ENCODE measurements around the gene WDR45.

The WDR45 gene

DNA sequence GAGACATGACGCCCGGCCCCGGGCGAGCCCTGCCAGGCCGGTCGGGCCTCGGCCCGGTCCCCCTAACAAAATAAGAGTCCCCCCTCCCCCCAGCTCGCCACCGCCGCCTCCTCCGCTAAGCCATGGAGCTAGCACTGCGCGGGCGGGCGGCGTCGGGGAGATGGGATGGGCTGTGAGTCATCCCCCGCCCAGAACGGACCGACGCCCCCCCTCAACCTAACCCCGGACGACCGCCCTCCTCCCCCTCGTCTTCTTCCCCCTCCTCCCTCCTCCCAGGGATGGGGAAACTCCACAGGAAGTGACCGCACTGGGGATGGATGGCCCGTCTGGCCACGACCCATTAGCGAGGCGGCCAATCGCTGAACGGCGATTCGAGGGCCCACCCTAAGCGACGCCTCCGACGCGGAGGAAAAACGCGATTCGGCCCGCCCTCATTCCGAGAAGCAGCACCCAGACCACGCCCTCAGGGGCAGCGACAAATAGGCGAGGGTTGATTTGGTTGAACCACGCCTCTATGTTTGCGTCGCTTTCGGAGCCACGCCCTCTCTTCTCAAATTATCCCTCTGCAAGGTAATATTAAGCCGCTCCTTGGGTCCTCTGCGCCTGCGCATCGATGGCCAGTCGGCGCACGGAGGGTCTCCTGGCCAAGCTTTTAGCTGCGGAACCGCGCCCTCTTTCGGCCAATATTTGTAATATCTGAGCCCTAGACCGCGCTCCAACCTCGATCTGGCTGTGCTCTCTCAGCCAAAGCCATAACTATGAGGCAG lies 36.3 kb downstream of the WDR45 start, which contains the start of gene TFE3:
Gene TFE3, minus strand, starts transcription at position 138 of the 767 bp plus-strand sequence. Its CDS starts 131 bp downstream, at position 7.
- peak; percentile 98 for DNase-seq

DNA sequence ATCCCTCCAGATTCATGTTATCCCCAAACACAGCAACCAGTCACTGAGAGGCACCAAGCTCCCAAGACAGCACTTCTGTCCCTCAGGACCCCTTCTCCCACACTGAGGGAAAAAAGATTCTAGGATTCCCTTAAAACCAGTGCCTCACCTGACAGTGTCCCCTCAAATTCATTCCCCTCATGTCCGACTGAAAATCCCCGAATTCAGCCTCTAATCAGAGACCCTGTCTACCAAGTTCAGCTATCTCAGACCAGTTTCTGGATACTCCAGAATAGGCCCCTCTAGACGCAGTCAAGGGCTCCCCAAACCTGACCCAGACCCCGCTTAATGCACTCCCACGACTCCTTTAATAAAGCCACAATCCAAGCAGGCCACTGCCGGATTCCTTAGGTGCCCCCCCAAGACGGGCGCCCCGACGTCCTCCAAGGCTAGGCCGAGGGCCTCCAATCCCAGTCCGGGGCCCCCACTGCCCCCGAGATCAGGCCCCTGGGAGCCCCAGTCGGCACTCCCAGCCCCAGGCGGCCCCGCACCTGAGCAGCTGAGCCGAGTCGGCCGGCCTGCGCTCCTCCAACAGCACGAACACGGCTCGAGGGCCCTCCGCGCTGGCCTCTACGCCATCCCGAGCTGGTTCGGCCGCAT lies 37.0 kb downstream of the WDR45 start:
- DNase-seq: peak; percentile 10

DNA sequence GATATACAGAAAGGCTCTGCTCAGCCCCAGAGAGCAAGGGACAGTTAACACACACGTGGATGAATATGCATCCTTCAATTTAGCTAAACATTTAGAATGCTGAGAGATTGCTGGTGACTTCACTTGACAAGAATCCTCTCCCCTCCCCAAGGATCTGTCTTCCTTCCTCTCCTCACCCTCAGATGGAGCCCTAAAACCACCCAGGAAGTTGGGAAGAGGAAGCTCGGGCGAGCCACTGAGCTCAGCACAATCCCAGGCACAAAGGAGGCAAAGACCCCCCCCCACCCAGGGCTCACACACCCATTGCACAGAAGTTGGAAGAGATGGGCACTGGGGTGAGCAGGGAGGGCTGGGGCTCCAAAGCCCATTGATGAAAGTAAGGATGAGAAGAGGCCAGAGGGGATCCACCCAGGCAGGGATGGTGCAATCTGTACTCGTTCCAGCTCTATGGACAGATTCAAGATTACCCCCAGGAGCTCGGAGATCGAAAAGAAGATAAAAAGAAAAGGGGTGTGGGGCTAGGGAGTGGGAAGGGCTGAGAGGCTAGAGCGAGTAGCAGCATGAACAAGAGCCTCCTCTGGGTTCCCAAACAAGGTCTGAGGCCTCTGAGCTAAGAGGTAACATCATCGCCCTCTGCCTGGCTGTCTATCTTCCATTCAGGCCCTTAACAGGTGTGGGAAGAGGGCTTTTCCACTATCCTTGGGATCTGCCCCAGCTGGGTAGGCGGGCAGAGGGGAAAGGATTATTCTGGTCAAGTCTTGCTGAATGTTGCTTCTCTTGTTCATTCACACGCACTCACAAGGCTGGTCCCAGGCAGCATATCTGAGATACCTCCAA lies 37.7 kb downstream of the WDR45 start:
- DNase-seq: peak; percentile 82

DNA sequence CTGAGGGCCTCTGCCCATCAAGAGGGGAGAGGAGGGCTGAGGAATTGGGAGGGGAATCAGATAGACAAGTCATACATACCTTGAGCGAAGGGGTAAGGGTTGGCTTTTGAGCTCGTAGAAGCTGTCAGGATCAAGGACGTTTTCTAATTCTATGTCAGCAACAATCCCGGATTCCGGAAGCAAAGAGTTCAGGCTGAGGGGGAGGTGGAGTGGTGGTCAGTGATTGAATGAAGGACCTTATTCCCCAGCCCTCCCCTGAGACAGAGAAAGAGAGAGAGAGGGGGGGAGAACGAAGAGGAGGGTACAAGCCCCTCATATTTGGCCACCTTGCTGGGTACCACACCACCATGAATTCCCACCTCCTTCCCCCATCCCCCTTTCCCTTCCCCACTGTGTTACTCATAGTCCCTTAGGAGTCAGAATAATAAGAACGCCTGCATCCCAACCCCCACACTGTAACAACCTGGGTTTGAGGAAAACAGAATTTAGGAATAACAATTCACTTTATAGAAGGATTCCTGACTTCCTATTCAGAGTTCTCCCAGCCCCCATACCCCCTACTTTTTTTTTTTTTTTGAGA lies 39.2 kb downstream of the WDR45 start:
- DNase-seq: peak; percentile 40

DNA sequence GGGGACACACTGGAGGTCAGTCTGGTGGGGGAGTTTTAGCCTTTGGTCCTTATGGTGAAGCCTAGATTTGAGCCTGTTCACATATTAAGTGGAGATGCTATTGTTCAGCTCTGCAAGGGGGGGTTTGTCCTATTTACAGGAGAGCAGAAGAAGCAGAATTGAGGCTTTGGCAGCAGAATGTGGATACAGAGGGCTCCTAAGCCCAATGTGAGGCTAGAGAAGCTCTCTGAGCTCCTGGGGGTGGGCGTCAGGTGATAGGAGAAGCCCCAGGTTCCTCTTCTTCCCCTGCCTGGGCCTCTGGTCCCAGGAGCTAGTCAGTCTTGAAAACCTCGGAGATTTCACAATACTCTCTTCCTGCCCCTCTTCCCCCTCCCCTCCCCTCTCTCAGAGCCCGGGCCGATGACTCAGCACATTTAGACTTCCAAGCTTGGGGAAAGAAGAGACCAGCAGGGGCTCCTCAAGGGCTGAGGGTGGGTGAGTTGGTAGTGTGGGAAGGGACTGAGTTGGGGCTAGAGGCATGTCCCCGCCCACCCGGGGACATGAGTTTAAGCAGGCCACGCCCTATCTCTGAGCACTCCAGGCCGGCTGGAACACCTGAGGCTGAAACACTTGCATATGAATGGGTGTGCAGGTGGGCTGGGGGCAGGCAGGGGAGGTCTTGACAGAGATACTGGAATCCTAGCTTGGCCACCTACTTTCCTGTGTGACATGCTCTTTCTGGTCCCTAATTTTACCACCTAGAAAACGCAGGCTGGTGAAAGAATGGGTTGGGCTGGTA lies 39.9 kb downstream of the WDR45 start:
- DNase-seq: peak; percentile 94

DNA sequence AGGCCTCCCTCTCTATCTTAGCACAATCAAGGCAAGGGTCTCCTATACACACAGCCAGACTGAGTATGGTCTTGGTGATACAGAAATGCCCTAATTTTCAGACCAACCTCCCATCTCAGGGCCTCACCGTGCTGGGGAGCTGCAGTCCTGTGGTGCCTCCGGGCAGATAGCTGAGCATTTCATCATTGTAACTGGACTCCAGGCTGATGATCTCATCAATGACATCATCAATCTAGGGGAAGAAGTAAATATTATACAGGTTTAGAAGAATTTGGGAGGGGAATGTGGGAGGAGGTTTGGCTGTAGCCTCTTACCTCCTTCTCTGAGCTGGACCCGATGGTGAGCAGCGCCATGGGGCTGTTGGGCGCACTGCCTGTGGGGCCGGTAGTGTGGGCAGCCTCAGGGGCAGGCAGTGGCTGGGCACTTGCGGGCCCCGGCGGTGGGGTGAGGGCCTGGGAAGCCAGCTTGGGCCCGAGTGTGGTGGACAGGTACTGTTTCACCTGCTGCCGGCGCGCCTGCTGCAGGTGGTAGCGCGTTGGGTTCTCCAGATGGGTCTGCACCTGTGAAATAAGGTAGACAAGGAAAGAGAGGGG lies 41.7 kb downstream of the WDR45 start:
- DNase-seq: peak; percentile 74

DNA sequence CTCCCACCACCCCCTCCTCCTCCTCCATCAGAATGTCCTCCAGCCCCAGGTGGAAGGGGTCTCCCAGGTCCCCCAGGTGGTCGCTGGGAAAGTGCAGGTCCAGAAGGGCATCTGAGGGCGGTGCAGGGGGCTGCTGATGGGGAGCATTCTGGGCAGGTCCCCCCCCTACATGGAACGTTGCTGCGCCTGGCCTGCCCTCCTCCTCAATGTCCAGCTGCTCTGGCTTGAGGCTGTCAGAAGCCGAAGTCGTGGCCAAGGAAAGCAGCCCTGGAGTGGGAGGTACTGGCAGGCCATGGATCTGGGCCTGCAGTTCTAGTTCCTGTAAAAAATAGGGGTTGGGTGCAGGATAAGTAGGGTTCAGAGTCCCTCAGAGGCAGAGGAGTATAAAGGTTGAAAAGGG lies 49.4 kb downstream of the WDR45 start:
- DNase-seq: no peak

DNA sequence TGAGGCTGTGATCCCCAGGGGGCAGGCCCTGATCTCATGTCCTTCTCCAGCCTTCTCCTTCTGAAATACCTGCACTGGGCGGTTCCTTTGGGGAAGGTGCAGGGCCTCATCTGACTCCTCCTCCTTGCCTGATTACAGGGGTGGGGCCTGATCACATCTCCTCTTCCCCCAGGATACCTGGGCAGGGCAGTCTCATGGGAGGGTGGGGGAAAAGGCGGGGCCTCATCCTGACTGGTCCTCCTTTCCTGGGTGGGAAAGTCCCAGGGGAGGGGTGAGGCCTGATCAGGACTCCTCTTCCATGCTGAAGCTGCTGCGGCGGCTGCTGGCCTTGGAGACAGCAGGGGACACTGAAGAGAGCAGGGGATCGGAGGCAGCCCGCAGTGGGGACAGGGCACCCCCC lies 49.8 kb downstream of the WDR45 start:
- no peak for DNase-seq

Measured in EL (cell line).